Measurements from ENCODE around the gene LRRC38. TPM values are rescaled to one million over a fixed set of nuclear protein-coding genes. Genes with fewer than 3 reads are reported as not detected.

Gene LRRC38
- total and polyA plus RNA-seq, 2 of the 8 experiments (the other 6 are each of a cell fraction or from before 2014, with no cell fraction given), result 0.17 to 0.63 TPM

DNA sequence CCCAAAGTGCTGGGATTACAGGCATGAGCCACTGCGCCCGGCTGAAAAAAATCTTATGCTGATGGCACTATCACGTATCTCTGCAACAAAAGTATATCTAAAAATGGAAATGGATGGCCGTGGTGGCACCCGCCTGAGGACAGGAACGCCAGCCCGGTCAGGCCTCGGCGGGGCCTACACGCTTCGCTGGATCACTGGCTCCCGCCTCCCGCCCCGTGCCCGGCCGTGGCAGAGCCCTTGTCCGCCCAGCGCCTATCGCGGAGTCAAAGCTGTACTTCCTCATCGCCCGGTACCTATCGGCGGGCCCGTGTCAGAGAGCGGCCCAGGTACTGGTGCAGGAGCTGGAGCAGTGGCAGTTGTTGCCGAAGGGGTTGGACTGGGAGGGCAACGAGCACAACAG, 41.0 kb upstream of the LRRC38 start (continued):
- TF ChIP-seq, protein P1, sequence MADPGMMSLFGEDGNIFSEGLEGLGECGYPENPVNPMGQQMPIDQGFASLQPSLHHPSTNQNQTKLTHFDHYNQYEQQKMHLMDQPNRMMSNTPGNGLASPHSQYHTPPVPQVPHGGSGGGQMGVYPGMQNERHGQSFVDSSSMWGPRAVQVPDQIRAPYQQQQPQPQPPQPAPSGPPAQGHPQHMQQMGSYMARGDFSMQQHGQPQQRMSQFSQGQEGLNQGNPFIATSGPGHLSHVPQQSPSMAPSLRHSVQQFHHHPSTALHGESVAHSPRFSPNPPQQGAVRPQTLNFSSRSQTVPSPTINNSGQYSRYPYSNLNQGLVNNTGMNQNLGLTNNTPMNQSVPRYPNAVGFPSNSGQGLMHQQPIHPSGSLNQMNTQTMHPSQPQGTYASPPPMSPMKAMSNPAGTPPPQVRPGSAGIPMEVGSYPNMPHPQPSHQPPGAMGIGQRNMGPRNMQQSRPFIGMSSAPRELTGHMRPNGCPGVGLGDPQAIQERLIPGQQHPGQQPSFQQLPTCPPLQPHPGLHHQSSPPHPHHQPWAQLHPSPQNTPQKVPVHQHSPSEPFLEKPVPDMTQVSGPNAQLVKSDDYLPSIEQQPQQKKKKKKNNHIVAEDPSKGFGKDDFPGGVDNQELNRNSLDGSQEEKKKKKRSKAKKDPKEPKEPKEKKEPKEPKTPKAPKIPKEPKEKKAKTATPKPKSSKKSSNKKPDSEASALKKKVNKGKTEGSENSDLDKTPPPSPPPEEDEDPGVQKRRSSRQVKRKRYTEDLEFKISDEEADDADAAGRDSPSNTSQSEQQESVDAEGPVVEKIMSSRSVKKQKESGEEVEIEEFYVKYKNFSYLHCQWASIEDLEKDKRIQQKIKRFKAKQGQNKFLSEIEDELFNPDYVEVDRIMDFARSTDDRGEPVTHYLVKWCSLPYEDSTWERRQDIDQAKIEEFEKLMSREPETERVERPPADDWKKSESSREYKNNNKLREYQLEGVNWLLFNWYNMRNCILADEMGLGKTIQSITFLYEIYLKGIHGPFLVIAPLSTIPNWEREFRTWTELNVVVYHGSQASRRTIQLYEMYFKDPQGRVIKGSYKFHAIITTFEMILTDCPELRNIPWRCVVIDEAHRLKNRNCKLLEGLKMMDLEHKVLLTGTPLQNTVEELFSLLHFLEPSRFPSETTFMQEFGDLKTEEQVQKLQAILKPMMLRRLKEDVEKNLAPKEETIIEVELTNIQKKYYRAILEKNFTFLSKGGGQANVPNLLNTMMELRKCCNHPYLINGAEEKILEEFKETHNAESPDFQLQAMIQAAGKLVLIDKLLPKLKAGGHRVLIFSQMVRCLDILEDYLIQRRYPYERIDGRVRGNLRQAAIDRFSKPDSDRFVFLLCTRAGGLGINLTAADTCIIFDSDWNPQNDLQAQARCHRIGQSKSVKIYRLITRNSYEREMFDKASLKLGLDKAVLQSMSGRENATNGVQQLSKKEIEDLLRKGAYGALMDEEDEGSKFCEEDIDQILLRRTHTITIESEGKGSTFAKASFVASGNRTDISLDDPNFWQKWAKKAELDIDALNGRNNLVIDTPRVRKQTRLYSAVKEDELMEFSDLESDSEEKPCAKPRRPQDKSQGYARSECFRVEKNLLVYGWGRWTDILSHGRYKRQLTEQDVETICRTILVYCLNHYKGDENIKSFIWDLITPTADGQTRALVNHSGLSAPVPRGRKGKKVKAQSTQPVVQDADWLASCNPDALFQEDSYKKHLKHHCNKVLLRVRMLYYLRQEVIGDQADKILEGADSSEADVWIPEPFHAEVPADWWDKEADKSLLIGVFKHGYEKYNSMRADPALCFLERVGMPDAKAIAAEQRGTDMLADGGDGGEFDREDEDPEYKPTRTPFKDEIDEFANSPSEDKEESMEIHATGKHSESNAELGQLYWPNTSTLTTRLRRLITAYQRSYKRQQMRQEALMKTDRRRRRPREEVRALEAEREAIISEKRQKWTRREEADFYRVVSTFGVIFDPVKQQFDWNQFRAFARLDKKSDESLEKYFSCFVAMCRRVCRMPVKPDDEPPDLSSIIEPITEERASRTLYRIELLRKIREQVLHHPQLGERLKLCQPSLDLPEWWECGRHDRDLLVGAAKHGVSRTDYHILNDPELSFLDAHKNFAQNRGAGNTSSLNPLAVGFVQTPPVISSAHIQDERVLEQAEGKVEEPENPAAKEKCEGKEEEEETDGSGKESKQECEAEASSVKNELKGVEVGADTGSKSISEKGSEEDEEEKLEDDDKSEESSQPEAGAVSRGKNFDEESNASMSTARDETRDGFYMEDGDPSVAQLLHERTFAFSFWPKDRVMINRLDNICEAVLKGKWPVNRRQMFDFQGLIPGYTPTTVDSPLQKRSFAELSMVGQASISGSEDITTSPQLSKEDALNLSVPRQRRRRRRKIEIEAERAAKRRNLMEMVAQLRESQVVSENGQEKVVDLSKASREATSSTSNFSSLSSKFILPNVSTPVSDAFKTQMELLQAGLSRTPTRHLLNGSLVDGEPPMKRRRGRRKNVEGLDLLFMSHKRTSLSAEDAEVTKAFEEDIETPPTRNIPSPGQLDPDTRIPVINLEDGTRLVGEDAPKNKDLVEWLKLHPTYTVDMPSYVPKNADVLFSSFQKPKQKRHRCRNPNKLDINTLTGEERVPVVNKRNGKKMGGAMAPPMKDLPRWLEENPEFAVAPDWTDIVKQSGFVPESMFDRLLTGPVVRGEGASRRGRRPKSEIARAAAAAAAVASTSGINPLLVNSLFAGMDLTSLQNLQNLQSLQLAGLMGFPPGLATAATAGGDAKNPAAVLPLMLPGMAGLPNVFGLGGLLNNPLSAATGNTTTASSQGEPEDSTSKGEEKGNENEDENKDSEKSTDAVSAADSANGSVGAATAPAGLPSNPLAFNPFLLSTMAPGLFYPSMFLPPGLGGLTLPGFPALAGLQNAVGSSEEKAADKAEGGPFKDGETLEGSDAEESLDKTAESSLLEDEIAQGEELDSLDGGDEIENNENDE (IDR thresholded peaks at IDR 0.05; ENCODE audit: insufficient replicate concordance, low read length), result no peak
- no peak for TF ChIP-seq TBP (IDR thresholded peaks at IDR 0.05; ENCODE audit: low read depth, low read length)
- no peak for TF ChIP-seq RBBP5 (IDR thresholded peaks at IDR 0.05; ENCODE audit: borderline replicate concordance, low read depth, low read length)
- no peak for TF ChIP-seq JUN (IDR thresholded peaks at IDR 0.05; ENCODE audit: low read depth, low read length)
- no peak for TF ChIP-seq HDAC2 (IDR thresholded peaks at IDR 0.05; ENCODE audit: borderline replicate concordance in 1 of 2, low read depth in 2 of 2, low read length in 2 of 2)
- TF ChIP-seq CBX5 (IDR thresholded peaks at IDR 0.05; ENCODE audit: low read depth, low read length), result no peak
- no peak for TF ChIP-seq CEBPB (IDR thresholded peaks at IDR 0.05; ENCODE audit: low read depth, low read length)
- TF ChIP-seq ASH2L (IDR thresholded peaks at IDR 0.05; ENCODE audit: low read length), result no peak
- no peak for TF ChIP-seq TEAD4 (IDR thresholded peaks at IDR 0.05; ENCODE audit: low read depth, low read length)
- no peak for TF ChIP-seq SP4 (IDR thresholded peaks at IDR 0.05; ENCODE audit: low read length)
- no peak for TF ChIP-seq MAFK (IDR thresholded peaks at IDR 0.05; ENCODE audit: low read depth, low read length)
- no peak for TF ChIP-seq POLR2AphosphoS5 (IDR thresholded peaks at IDR 0.05; ENCODE audit: low read depth, low read length)
- TF ChIP-seq SIN3A (conservative IDR thresholded peaks at IDR 0.05 in 1 of 2, IDR thresholded peaks at IDR 0.05 in 1 of 2; ENCODE audit: low read depth in 1 of 2, low read length in 2 of 2), result no peak
